Iris pigment epithelial cell (primary cell): Measurements from ENCODE around the gene SLC39A11.

Experiments used
- DNase-seq: peaks from one replicate; pipeline ENCODE4 v3.0.0-alpha.2; 2011; ENCODE audit warnings: low read depth

SLC39A11 gene

DNA sequence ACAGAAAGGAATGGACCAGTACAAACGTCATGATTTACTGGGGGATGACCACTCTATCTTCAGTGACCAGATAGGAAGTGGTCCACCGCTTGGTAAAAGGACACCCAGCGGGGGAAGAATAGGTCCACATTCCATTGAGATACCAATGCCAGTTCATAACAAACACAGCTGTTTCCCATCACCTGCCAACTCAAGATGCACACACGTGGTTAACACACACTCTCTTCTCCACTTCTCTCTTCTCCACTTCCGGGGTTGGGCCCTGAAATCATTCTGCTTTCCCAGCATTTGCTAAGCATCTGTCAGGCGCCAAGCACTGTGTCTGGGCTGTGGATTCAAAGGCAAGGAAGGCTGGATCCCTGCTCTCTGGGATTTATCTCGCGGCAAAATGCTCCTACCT, 175.5 kb downstream of the SLC39A11 start:
- no peak for DNase-seq

DNA sequence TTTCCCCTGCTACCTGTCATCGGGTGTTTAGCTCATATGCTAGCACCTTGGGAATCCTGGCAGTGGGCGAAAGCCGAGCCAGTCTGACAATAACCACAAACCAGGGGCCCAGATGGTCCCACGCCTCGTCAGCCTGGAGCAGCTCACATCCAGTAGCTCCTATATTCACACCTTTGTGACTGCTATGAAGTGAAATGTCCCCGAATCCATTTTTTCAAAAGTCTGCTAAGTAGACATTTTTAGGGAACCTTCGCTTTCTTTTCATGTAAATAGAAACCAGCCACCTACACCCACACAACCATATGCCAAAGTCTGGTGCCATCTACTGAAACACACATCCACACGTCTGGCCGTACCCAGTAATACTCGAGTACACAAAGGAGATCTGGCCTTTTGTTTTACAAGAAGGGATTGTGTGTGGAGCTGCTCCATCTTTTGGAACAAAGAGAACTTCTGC, 176.8 kb downstream of the SLC39A11 start:
- no peak for DNase-seq

DNA sequence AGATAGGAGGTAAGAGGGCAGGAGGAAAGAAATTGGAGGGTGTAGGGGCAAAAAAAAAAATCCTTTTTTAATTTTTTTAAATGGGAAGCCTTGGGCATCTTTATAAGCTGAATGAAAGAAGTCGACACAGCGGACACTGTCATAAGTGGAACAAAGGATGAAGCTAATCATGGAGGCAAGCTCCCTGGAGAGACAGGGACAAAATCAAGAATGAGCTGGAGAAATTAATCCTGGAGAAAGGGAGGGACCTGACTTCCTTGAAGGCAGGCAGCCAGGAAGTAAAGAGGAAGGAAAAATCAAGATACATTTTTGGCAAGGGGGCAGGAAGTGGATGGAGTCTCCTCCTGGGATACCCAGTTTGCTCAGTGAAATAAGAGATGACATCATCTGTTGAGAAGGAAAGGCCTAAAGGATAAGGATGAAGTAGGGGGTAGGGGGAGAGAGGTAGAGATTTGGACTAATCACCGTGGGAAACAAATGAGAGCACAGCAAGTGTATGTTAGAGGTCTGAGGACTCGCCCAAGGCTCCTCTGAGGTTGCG, 179.3 kb downstream of the SLC39A11 start:
- no peak for DNase-seq

DNA sequence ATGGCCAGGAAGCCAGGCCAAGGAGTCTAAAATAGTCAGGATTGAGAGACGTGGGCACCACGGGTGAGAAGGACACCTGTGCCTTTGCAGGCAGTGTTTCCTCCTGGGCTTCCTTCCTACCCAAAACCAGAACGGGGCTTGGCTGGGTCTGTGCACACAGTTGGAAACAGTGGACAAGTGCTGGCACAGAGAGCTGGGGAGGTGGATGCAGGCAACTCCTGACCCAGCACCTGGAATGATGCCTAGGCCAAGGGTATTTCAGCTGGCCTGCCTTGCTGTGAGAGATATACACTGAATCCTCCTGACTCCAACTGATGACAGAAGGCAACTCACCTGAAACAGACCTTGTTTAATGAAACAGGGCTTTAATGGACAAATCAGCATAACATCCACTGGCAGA, 186.2 kb downstream of the SLC39A11 start:
- DNase-seq: no peak

DNA sequence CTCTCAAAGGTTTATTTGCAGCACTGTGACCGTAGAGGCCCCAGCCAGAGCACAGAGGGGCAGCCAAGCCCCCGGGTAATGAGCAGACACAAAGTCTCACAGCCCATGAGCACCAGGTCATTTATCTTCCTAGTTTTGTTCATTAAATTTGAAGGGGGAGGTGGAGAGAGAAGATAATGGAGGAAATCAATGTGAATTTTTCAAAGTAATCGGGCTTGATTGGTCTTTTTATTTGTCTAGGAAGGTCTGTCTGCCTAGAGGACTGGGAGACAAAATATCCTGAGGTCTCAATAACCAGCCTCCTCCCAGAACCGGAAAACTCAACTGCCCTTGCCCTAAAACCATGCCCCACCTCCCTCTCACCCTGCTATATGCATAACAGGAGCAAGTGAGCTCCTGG, 189.0 kb downstream of the SLC39A11 start:
- no peak for DNase-seq

DNA sequence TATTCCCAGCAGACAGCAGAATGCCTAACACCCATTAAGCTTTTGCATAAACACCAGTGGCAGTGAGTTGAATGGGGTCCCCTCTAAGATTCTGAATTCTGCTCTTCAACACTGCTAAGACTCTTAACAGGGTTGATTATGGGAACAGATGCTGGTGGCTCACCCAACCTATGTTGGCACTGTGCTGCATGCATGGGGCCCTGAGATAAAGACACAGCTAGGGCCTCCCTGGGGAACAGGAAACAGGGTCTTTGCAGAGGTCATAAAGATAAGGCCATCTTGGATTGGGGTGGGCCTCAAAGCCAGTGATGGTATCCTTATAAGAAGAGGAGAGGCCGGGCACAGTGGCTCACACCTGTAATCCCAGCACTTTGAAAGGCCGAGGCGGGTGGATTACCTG, 190.8 kb downstream of the SLC39A11 start:
- no peak for DNase-seq

DNA sequence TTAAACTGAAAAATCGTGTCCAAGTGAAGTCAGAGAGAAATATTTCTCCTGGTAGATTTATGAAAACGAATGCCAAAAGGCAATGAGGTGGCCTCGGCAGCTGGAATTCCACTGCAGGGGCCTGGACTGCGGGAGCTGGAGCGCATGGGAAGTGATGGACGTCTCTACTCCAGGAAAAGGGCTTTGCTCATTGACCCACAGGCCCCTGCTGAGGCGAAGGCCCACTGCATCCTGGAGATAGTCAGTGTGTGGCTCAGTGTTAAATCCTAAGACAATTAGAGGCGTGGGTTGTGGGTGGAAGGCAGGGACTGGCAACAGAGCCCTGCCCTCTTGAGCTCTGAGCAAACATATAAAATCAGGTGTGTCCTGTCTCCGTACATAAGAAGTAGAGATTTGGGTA, 191.4 kb downstream of the SLC39A11 start:
- DNase-seq: no peak

DNA sequence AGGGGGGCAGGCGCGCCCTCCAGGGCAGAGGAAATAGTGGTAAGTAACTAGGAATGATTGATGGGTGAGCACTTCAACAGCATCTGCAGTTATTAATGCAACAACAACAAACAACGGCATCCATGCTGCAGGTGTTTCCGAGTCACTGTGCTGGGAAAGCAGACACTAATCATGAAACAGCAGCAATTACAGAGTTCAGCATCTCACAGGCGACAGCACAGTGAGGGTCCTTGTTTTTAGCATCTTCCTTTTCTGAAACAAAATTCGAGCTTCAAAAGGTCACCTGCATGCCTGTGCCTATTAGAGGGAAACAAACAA, 191.9 kb downstream of the SLC39A11 start:
- no peak for DNase-seq

DNA sequence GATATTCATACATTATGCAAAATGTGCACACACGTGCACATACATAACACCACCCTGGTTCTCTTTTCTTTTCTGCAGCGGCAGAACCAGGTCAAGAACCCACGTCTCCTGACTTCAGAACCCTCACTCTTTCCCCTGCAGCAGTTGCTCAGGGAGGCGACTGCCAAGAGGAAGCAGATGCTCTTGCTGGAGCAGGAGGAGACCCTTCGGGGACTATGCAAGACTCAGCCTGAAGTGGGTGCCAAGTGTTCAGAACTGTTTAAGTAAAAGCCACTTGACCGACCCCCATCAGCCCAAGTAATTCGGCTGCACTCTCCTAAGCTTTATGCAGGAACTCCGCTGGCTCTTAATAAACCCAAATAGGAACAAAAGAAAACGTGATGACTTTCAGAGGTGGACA, 193.8 kb downstream of the SLC39A11 start:
- no peak for DNase-seq

DNA sequence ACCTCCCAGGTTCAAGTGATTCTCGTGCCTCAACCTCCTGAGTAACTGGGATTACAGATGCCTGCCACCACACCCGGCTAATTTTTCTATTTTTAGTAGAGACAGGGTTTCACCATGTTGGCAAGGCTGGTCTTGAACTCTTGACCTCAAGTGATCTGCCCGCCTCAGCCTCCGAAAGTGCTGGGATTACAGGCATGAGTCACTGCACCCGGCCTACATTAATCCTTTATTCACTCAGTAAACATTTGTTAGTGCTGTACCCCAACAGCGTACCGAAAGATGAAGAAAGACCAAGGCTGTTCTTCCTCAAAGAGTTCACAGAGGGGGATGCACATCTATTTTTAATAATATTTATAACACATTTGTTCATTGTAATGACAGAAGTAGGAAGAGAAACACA, 196.2 kb downstream of the SLC39A11 start:
- DNase-seq: peak; percentile 41

DNA sequence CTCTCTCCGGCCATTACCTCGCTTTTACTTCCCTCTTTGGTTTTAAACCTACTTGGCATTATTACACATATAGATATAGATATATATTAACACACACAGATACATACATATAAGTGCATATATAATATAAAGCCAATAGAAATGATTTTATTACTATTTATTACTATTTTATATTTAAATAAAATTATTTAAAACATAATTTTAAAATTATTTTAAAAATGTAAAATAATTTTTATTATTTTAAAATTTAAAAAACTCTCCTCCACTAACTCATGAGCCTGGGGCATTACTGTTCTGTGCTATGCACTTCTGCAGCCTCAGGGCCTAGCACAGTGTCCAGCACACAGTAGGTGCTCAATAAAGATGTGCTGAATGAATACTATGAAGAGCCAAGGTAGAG, 200.9 kb downstream of the SLC39A11 start:
- no peak for DNase-seq

DNA sequence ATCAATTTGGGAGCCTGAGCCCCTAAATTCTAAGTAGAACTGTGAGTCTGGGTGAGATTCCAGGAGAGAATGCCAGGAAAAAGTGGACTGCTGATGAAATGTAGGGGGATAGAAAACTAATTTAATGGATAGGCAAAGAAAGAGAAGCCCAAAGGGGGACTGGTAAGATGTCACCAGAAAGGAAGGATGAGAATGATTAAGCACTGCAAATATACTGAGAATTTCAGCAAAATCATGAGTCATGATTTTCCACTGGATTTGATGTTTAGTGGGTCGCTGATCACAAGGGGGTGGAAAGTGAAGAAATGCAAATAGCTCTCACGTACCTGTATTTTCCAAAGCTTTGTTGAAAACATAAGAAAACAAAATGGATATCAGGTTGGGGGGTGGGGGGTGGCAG, 201.8 kb downstream of the SLC39A11 start:
- peak; percentile 78 for DNase-seq

DNA sequence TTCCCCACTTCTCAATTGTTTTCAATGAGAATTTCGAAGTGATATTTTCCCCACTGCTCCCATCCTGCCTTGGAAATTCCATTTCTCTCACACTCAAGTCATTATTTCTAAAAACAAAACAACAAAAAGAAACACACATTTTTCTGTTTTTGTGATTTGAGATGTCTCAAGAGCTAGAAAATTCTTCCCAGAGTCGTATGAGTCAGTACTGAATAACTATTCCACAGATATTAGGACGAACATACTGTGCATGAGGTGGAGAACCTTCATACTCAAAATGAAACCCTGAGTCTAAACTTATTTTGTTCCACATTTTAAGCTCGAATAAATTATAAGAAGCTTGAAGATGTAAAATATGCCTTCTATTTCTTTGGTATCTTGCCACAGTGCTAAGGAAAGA, 204.6 kb downstream of the SLC39A11 start:
- peak; percentile 62 for DNase-seq

DNA sequence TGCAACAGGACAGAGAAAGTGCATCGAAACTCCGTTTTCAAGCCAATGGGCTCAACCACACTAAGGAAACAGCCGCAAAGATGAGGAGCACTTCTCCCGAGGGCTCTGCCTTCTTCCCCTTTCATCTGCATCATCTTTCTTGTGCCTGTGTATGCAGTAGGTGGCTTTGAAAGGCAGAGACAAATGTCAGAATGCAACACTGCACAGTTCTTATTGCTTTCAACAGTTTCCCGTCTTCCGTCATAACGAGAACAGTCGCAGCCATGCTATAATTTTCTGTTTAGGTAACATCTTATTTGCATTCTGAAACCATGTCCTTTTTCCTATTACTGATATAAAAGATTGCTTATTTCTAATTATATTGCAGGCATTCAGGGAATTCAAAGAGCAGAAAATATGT, 205.2 kb downstream of the SLC39A11 start:
- no peak for DNase-seq

DNA sequence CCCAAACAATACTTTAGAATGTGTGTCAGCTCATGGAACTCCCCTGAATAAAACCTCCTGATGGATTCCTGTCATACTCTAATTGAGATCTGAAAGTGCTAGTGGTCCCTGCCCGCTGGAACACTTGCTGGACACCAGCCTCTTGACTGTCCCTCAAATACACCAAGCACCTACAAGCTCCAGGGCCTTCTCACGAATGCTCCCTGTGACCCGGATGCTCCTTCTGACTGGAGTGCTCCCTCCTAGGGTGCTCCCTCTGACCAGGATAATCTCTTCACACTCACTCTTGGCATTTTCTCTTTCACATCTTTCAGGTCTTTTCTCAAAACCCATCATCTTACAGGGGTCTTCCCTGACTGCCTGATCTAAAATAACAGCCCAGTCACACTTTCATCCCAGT, 205.9 kb downstream of the SLC39A11 start:
- no peak for DNase-seq

DNA sequence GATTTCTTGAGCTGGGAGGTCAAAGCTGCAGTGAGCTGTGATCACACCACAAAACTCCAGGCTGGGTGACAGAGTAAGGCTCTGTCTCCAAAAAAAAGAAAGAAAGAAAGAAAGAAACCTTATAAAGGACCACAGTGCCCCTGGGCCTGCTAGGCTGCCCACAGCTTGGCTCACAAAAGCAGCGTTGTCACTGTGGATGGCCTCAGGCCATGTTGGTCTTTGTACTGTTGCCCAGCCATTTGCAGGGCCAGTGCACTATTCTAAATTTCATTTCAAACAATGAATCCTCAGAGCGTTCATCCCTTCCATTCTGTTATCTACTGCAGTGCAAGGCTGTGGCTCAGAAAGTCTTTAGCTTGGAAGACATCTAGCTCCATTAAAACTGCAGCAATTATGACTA, 208.4 kb downstream of the SLC39A11 start:
- DNase-seq: no peak

DNA sequence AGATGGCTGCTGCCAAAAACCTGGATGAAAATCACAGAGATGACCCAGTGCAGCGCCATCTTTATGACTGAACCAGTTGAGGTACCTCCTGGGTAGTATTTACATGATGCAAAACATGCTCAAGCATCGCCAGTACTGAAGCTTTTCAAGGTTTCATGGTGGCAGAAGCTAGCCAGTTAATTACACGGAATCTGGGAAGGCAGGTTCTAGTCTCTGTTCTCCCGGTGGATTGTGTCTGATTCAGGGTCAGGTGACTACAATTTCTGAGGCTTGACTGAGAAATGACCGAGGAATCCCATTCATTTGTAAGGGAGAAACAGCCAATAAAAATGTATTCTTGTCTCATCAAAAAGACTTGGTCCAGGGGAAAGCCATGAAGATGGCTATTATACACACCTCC, 209.1 kb downstream of the SLC39A11 start:
- DNase-seq: no peak

DNA sequence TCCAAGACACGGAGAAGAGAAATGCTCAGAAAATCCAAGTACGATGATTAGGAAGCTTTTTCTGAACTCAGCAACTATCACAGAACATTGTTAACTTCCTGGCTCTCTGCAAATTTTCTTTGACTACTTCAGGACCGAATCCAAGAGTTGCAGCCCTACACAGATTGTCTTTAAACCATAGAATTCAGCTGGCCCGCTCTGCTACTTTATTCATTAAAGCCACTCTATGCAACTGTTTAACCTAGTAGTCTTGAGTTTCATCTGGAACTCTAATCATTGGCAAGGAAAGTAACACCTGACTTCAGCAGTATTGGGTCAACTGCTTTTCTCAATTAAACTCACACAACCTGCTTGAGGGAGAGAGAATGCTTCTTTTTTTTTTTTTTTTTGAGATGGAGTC, 210.1 kb downstream of the SLC39A11 start:
- no peak for DNase-seq

DNA sequence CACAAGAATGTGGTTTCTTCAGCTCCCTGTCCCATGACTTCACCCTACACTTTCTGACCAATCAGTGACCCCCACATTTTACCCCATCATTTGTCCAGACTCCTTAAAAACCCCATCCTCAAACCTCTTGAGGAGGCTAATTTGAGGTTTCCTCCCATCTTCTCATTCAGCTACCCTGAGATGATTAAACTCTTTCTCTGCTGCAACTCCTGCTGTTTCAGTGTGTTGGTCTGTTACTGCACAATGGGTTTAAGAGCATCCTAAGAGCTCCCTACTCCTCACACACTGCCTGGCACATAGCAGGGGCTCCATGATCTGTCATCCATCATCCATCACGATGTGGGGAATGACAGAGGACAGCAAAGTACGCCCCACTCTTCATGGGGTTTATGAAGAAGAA, 212.6 kb downstream of the SLC39A11 start:
- DNase-seq: no peak

DNA sequence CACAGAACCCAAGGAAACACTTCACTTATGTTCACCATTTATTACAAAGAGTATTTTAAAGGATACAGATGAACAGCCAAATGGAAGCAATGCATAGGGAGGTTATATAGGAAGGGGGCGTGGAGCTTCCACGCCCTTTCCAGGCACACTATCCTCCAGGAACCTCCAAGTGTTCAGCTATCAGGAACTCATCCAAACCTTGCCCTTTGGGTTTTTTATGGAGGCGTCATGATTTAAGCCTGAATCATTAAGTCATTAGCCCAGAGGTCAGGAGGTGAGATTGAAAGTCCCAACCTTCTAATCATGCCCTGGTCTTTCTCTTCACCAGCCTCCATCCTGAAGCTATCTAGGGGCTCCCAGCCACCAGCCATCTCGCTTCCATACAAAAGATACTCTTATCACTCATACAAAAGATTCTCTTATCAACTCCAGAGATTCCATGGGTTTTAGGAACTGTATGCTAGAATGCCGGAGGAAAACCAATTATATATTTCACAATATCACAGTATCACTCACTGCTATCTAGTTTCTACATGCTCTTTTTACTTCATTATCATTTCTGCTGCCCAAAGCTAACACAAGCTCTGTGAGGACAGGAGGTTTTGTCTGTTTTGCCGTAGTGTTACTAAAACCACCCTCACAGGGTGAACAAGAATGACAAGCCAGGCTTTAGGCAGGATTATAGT, 213.4 kb downstream of the SLC39A11 start:
- DNase-seq: no peak

DNA sequence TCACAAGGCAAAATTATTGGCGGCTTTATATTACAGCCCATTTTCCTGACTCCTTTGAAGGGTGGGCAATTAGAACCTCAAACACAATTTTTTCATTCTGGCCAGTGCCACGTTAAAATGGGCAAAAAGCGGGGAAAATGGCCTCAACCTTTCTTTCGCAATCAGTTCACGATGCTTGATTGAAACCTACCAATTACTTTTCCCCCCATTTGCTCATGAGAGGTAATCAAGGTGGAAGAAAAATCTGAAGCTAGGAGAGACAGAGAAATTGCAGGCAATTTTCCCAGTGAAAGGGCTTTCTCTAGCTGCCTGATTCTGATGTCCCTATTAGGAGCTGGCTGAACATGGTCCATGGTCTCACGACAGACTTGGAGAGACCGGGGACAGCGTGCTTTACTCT, 215.1 kb downstream of the SLC39A11 start:
- no peak for DNase-seq

DNA sequence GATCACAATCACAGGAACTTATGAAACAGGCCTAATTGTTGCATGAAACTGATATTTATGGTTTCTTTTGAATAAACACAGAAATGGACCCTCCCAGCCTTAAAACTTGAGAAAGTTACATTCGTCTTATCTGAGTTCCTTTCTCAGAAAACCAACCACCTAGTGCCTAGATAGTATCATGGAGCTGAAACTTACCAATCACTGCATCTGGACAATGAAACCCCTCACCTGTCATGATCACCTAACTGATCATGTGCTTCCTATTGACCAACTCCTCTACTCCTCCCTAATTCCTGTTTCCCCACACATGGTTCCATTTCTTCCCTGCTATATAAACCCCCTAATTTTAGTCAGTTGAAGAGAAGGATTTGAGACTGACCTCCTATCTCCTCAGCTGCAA, 216.1 kb downstream of the SLC39A11 start:
- DNase-seq: no peak

DNA sequence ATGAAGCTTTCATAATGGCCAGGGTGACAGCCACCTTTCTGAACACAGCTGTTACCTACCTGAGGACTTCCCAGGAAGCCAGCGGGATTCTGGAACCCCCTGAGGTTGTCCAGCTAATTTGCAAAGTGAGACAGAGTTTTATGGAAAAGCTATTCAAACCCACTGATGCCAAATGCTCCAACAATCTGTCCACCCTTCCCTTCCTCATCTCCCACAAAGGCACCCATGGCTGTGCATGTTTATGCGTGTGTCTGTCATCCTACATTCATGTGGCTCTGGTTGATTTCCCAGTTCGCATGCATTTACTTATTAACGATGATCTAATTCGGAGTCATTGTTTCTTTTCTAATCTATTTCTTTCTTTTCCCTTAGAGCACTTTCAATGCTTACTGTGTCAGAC, 217.1 kb downstream of the SLC39A11 start:
- no peak for DNase-seq

DNA sequence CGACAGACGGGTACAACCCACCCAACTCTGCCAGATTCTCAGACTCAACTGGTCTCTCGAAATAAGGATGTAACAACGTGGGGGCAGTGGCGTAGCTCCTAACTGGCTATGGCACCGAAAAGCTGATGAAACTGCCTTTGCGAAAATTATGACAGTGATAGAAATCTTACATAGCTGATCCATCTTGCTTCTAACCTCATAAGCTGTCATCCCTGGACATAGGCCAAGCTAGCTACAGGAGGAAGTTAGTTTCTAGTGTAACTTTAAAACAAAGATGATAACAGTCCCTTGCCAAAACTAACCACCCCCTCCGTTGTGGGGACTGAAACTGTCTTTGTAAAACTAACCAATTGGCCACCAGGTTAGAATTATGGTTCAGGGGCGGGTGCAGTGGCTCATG, 220.1 kb downstream of the SLC39A11 start:
- peak; percentile 59 for DNase-seq
